IPS DF 6.9 (cell line): ENCODE measurements around the gene IL18RAP.

Experiments
- DNase-seq: peaks from one replicate; pipeline ENCODE4 v3.0.0-alpha.2; 2013; ENCODE audit warnings: low read depth, low spot score
- H3K27ac ChIP-seq: one replicate; pipeline ENCODE4 v1.5.1; 2013; ENCODE audit warnings: low read length, control low read depth
- H3K27me3 ChIP-seq: 2 replicates; pipeline ENCODE4 v1.6.1; 2013; ENCODE audit warnings: mild to moderate bottlenecking, low read length; ENCODE audit not compliant: control insufficient read depth, insufficient read depth
- H3K36me3 ChIP-seq: 2 replicates; pipeline ENCODE4 v1.6.1; 2013; ENCODE audit warnings: low read length; ENCODE audit not compliant: control insufficient read depth, insufficient read depth
- H3K4me1 ChIP-seq: 2 replicates; pipeline ENCODE4 v1.6.1; 2013; ENCODE audit warnings: low read length; ENCODE audit not compliant: control insufficient read depth, insufficient read depth
- H3K4me3 ChIP-seq: 2 replicates; pipeline ENCODE4 v1.5.1; 2013; ENCODE audit warnings: mild to moderate bottlenecking, low read length
- H3K9me3 ChIP-seq: 2 replicates; pipeline ENCODE4 v1.6.1; 2013; ENCODE audit warnings: low read length, inconsistent platforms; ENCODE audit not compliant: control insufficient read depth, insufficient read depth
- WGBS: extraction: QIAGEN DNeasy Blood & Tissue Kit; methylation state at CpG from one replicate; pipeline ENCODE4 v1.1.7; 2013; ENCODE audit warnings: mixed read lengths, missing lambda C conversion rate; ENCODE audit not compliant: insufficient read length, insufficient coverage; 5-methylcytosine and 5-hydroxymethylcytosine counted together

The IL18RAP gene

DNA sequence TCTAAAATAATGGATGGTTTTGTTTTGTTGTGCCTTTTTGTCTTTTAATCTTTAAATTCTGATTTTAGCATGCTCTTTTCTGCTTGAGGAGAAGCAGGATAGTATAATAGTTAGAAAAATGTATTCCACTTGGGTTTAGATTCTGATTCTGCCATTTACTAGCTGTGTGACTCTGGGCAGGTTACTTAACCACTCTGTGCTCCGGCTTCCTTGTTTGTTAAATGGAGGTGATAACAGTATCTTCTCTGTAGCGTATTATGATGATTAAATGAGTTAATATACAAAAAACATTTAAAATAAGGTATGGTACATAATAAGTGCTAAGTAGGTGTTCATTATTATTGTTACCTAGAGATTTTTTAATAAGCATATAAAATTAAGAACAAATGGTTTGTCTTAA lies 26.9 kb upstream of the IL18RAP start:
- WGBS = no CpG with 5 or more reads among the region's 2 CpGs
- H3K27me3 ChIP-seq = no peaks in the 10 kb centered on the region
- no peak overlapping the region for H3K4me3 ChIP-seq
- DNase-seq = no peak
- H3K36me3 ChIP-seq = no peaks in the 10 kb centered on the region
- no peaks in the 10 kb centered on the region for H3K9me3 ChIP-seq
- H3K4me1 ChIP-seq = no peaks in the 10 kb centered on the region
- no peak overlapping the region for H3K27ac ChIP-seq

DNA sequence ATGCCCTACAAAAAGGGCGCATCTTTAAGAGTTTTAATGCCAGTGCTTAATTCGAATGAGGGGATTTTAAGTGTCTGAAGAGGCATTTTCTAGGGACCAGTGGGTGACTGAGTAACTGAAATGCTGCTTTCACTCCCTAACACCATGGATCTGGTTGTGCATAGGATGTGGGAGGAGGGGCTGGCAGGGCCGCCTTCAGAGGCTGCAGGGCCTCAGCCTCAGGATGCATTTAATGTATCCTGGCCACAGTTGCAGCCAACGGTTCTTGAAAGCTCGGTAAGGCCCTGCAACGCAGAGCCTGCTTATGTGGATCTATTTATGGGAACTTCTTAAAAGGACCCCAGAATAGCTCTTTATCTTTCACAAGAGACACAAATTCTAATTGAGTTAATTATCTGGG lies 25.8 kb upstream of the IL18RAP start:
- Histone ChIP-seq H3K27me3 (no peaks in the 10 kb centered on the region), H3K36me3 (no peaks in the 10 kb centered on the region), H3K4me3 (no peak overlapping the region), H3K4me1 (no peaks in the 10 kb centered on the region), H3K9me3 (no peaks in the 10 kb centered on the region), H3K27ac (no peak overlapping the region)
- DNase-seq = no peak
- WGBS = no CpG with 5 or more reads among the region's 6 CpGs

DNA sequence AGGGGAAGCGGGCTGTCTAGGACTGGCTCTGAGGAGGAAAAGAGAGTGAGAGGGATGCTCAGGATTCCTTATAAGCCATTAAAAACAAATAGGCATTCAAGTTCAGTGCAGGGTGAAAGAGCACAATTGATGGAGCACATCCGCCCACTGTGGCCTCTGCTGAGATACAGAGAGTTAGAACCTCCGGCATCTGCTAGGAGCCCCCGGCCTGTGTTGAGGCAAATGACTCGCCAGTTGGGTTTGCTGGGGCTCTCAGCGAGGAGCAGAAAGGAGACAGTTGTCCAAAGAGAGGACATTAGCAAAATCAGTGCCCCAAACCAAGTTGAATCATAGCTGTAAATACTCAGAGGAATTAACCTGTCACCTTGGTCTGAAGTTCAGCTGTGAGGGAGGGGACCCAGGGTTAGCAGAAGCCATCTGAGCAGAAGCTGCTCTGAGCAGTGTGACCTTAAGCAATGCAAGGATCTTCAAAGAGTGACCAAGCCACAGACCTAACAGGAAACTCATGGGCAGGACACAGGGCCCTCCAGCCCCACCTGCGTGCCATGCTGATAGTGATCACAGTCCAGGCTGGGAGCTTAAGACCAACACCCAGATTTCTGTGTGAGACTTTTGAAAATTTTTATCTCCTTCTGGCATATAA lies 23.3 kb upstream of the IL18RAP start:
- DNase-seq = no peak
- WGBS = no CpG with 5 or more reads among the region's 7 CpGs

DNA sequence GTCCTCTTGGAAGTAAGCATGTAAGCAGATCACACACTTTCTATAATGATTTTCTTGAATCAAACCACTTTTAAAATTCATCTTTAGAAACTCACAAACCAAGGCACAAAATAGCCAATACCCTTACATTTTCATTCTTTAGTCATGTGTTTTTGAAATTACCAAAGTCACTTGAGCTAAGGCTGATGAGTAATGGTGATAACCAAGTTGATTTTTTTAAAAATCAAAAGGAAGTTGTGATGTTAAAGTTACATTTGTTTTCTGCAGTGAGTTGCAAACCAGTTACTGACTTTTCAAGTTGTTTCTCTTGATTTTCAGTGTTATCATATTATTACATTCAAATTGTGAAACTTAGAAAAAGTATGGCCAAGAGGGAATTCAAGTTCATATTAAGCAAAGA lies 21.5 kb upstream of the IL18RAP start:
- no peak for DNase-seq
- Histone ChIP-seq H3K4me3 (no peak overlapping the region), H3K4me1 (no peaks in the 10 kb centered on the region), H3K36me3 (no peaks in the 10 kb centered on the region), H3K27me3 (no peaks in the 10 kb centered on the region), H3K9me3 (no peaks in the 10 kb centered on the region), H3K27ac (no peak overlapping the region)

More for the DNA sequence above, 23.3 kb upstream of the IL18RAP start:
- Histone ChIP-seq H3K9me3 (no peaks in the 10 kb centered on the region), H3K4me3 (no peak overlapping the region), H3K27ac (no peak overlapping the region), H3K4me1 (no peaks in the 10 kb centered on the region), H3K27me3 (no peaks in the 10 kb centered on the region), H3K36me3 (no peaks in the 10 kb centered on the region)

DNA sequence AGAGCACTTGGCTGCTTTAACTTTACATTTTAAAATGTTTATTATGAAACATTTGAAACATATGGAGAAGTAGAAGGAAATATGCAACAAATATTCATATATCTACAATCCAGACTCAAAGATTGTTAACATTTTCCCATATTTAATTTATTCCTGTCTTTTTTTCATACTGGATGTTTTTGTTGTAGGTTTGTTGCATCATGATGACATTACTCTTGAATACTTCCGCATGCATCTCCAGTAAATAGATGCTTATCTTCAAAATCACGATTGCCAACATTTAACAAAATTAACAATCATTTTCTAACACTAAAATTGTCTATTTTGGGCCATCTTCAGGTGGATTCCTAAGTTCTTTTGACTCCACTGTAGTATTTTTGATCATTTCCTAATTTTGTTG lies 21.1 kb upstream of the IL18RAP start:
- Histone ChIP-seq H3K9me3 (no peaks in the 10 kb centered on the region), H3K27ac (no peak overlapping the region), H3K4me3 (no peak overlapping the region), H3K36me3 (no peaks in the 10 kb centered on the region), H3K27me3 (no peaks in the 10 kb centered on the region), H3K4me1 (no peaks in the 10 kb centered on the region)
- WGBS = 100% methylated on average over 1 of the region's 2 CpGs
- DNase-seq = no peak

DNA sequence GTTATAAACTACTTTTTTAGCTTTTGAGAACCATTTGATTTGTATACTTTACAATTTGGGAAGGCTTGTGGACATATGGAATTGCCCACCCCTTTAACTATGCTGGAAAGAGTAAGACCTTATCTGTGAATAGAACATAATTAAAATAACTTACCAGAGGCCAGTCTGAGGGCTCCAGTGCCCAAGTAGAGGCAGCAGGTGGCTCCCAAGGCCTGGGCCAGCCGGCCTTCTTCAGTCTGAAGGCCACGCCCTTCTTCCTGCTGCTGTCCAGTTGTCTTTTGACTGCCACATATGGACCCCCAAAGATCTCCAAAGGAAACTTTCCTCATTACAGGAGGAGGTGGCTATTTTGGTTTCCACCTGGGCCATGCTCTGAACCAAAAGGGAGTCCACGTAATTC lies 12.0 kb upstream of the IL18RAP start:
- H3K27ac ChIP-seq = no peak overlapping the region
- no CpG with 5 or more reads among the region's 3 CpGs for WGBS
- no peak for DNase-seq
- no peaks in the 10 kb centered on the region for H3K4me1 ChIP-seq
- H3K27me3 ChIP-seq = no peaks in the 10 kb centered on the region
- no peak overlapping the region for H3K4me3 ChIP-seq
- no peaks in the 10 kb centered on the region for H3K9me3 ChIP-seq
- H3K36me3 ChIP-seq = no peaks in the 10 kb centered on the region

DNA sequence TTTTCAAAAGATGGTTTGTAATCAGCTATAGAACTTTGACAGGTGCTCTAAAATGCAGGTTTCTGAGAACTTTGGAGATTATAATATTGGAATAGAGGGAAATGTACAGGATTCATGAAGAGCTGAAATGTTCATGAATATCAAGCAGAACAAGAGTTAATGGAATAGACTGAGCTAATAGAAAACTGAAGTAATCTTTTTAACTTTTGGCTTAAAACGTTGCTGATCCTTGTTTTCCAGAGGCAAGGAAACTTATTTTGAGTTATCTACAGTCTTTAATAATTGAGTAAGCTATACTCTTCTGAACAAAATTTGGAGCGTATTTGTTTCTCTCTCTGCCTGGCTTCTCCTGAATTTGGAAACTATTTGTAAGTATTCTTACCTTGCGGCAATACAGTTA lies 10.8 kb upstream of the IL18RAP start:
- Histone ChIP-seq H3K27me3 (no peaks in the 10 kb centered on the region), H3K36me3 (no peaks in the 10 kb centered on the region), H3K27ac (no peak overlapping the region), H3K9me3 (no peaks in the 10 kb centered on the region), H3K4me3 (no peak overlapping the region), H3K4me1 (no peaks in the 10 kb centered on the region)
- WGBS = no CpG with 5 or more reads among the region's 3 CpGs
- no peak for DNase-seq

DNA sequence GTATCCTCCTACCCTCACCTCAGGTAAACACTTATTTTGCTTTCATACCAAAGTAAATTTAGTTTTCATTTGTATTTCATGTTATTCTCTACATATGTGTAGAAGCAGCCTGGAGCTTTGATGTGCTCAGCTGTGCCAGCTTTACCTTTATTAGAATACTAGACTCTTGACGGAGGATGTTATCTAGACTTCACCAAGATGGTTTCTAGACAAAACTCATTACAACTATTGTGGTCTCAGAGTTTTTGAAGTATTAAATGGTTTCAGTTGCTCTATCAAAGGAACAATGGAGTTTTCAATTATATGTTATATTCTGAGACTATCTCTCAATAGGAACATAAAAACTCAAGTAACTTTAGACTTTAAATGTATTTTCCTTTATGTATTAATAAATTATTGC lies 5.0 kb upstream of the IL18RAP start:
- Histone ChIP-seq H3K4me3 (no peak overlapping the region), H3K27ac (no peak overlapping the region), H3K9me3 (no peaks in the 10 kb centered on the region), H3K4me1 (no peaks in the 10 kb centered on the region), H3K36me3 (no peaks in the 10 kb centered on the region), H3K27me3 (no peaks in the 10 kb centered on the region)
- DNase-seq = no peak
- no CpG with 5 or more reads among the region's 1 CpG for WGBS

DNA sequence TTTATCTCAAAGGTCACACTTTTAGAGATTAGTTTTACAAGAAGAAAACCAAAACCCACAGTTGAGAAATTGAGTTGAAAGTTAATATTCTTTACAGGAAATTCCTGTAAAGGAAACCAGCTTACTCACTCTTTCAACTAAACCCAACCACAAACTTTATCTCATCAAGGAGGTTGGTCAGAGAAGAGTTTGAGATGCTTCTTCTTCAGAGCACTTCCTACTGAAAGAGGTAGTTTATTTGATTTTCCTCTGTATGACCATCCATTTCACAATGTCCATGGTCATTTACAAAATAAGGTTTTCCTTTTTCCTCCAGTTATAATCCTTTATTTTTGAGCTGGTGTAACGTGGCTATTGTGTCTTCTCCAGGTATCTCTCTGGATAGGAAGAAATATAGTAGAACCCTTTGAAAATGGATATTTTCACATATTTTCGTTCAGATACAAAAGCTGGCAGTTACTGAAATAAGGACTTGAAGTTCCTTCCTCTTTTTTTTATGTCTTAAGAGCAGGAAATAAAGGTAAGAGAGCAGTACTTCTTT lies 4.5 kb upstream of the IL18RAP start:
- H3K4me3 ChIP-seq = no peak overlapping the region
- H3K27ac ChIP-seq = no peak overlapping the region
- DNase-seq = no peak
- H3K4me1 ChIP-seq = no peaks in the 10 kb centered on the region
- no CpG with 5 or more reads among the region's 2 CpGs for WGBS
- no peaks in the 10 kb centered on the region for H3K27me3 ChIP-seq
- no peaks in the 10 kb centered on the region for H3K36me3 ChIP-seq
- no peaks in the 10 kb centered on the region for H3K9me3 ChIP-seq

DNA sequence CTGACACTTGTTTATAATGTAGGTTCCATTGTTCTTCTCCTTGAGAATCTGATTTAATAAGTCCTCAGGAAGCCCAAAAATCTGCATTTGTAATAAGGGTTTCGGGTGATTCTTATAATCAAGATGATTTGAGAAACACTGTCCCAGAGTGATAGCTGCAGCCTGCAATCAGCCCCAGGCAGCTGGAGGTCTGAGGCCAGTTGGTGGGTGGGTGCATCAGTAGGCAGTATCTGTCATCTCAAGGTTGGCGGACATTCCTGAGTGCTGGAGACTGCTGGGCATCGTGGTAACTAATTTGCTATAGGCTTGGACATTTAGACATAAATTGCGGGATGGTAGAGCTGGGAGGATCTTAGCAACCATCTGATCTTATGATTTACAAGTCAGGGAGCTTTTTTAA lies 2.7 kb upstream of the IL18RAP start:
- Histone ChIP-seq H3K9me3 (no peaks in the 10 kb centered on the region), H3K36me3 (no peaks in the 10 kb centered on the region), H3K27ac (no peak overlapping the region), H3K27me3 (no peaks in the 10 kb centered on the region), H3K4me3 (no peak overlapping the region), H3K4me1 (no peaks in the 10 kb centered on the region)
- DNase-seq = no peak
- no CpG with 5 or more reads among the region's 4 CpGs for WGBS
